H1 (cell line): ENCODE measurements around the gene LNPEP. TPM values are rescaled to one million over a fixed set of nuclear protein-coding genes. Genes with fewer than 3 reads are reported as not detected.
"Not testable (repeated sequence)": the region's sequence is repeated elsewhere in the genome, so short reads cannot be mapped to it uniquely, and the experiment has no call there.

Experiments used
- CTCF ChIA-PET: fragments of 300-600 bp; sonication (Branson Sonifier 250); formaldehyde crosslinking; loops from one replicate; lab custom pipeline; 2021; ENCODE audit not compliant: partially characterized antibody; lab: Charles Lee
- POLR2A ChIA-PET: fragments of 300-600 bp; sonication (Branson Sonifier 250); formaldehyde crosslinking; loops from one replicate; lab custom pipeline; 2021; ENCODE audit warnings: inconsistent platforms; ENCODE audit not compliant: partially characterized antibody; lab: Charles Lee
- DNase-seq, 2 experiments: peaks; one replicate each; pipeline versions ENCODE4 v3.0.0 to v3.0.0-alpha.2; 2010 to 2022; ENCODE audit warnings: low spot score in 2 of 2, low read depth in 1 of 2, mixed read lengths in 1 of 2
- FAIRE-seq: peaks from 2 replicates; lab custom pipeline; 2011; peaks lifted over from hg19 to GRCh38; lab: Jason Lieb, UNC
- H2AFZ ChIP-seq: 2 replicates; pipeline ENCODE4 v1.8.1; 2012; ENCODE audit warnings: low read length, inconsistent platforms
- H2AK5ac ChIP-seq: 2 replicates; pipeline ENCODE4 v1.6.1; 2013; ENCODE audit warnings: low read depth, low read length
- H2BK120ac ChIP-seq: replicated peaks from 2 replicates; pipeline ENCODE3; 2013; ENCODE audit warnings: low read depth, low read length, inconsistent platforms
- H2BK12ac ChIP-seq: 2 replicates; pipeline ENCODE4 v1.6.1; 2013; ENCODE audit warnings: low read depth, low read length
- H2BK15ac ChIP-seq: 2 replicates; pipeline ENCODE4 v1.6.1; 2013; ENCODE audit warnings: low read length
- H2BK20ac ChIP-seq: 2 replicates; pipeline ENCODE4 v1.6.1; 2013; ENCODE audit warnings: low read length
- H2BK5ac ChIP-seq: 2 replicates; pipeline ENCODE4 v1.6.1; 2013; ENCODE audit warnings: low read depth, low read length
- H3K14ac ChIP-seq: 2 replicates; pipeline ENCODE4 v1.6.1; 2013; ENCODE audit warnings: inconsistent platforms; ENCODE audit not compliant: insufficient read length
- H3K18ac ChIP-seq: 2 replicates; pipeline ENCODE4 v1.6.1; 2013; ENCODE audit warnings: low read length; ENCODE audit errors: extremely low read depth
- H3K23ac ChIP-seq: 2 replicates; pipeline ENCODE4 v1.6.1; 2013; ENCODE audit warnings: inconsistent platforms; ENCODE audit not compliant: insufficient read length
- H3K23me2 ChIP-seq: 2 replicates; pipeline ENCODE4 v1.6.1; 2013; ENCODE audit warnings: low read depth, low read length
- H3K27ac ChIP-seq: 2 replicates; pipeline ENCODE4 v1.6.1; 2011; ENCODE audit warnings: low read depth, low read length, inconsistent platforms
- H3K27me3 ChIP-seq, 4 experiments: replicated peaks in 1 of 4; 1 replicate in 1 of 4; 2 replicates in 3 of 4; pipeline versions ENCODE4 v1.6.1 to v1.8.1; 2011 to 2013; ENCODE audit warnings: low read length in 3 of 4, mild to moderate bottlenecking in 3 of 4, inconsistent platforms in 2 of 4, mixed read lengths in 2 of 4, moderate library complexity in 1 of 4; ENCODE audit not compliant: control insufficient read depth in 3 of 4, insufficient read depth in 3 of 4; ENCODE audit errors: extremely low read depth in 1 of 4
- H3K36me3 ChIP-seq, 4 experiments: 2 replicates each; pipeline versions ENCODE4 v1.6.1 to v1.8.1; 2011 to 2013; ENCODE audit warnings: mild to moderate bottlenecking in 4 of 4, low read length in 3 of 4, moderate library complexity in 2 of 4, control low read depth in 1 of 4, inconsistent platforms in 1 of 4; ENCODE audit not compliant: insufficient read depth in 4 of 4, control insufficient read depth in 2 of 4
- H3K4ac ChIP-seq: replicated peaks from 2 replicates; pipeline ENCODE3; 2013; ENCODE audit warnings: low read length, low read depth, mixed read lengths, inconsistent platforms; ENCODE audit not compliant: insufficient read length
- H3K4me1 ChIP-seq, 4 experiments: replicated peaks in 1 of 4; 1 replicate in 1 of 4; 2 replicates in 3 of 4; pipeline versions ENCODE4 v1.6.1 to v1.8.1; 2011 to 2013; ENCODE audit warnings: low read length in 3 of 4, inconsistent platforms in 2 of 4, mixed read lengths in 1 of 4; ENCODE audit not compliant: insufficient read depth in 4 of 4, control insufficient read depth in 3 of 4
- H3K4me2 ChIP-seq, 2 experiments: 2 replicates each; pipeline versions ENCODE4 v1.6.1 to v1.8.1; 2011 to 2013; ENCODE audit warnings: low read depth in 2 of 2, low read length in 2 of 2, control low read depth in 1 of 2, inconsistent platforms in 1 of 2, mild to moderate bottlenecking in 1 of 2; ENCODE audit not compliant: insufficient read depth in 1 of 2
- H3K4me3 ChIP-seq, 4 experiments: fragments of 200-600, 300-600 bp in 1 of 4; sonication (generic), shearing (Covaris generic), sonication (Bioruptor Twin) in 1 of 4; 2 replicates each; pipeline versions ENCODE4 v1.5.1 to v1.8.1; 2011 to 2016; ENCODE audit warnings: low read length in 4 of 4, low read depth in 3 of 4, control low read depth in 2 of 4, inconsistent platforms in 2 of 4, mild to moderate bottlenecking in 2 of 4, mixed read lengths in 1 of 4, moderate library complexity in 1 of 4; ENCODE audit not compliant: insufficient read depth in 2 of 4; ENCODE audit errors: extremely low read depth in 1 of 4
- H3K56ac ChIP-seq: replicated peaks from 2 replicates; pipeline ENCODE3; 2013; ENCODE audit warnings: low read depth, mild to moderate bottlenecking, mixed read lengths, low read length, inconsistent platforms; ENCODE audit not compliant: insufficient read length
- H3K79me1 ChIP-seq: 2 replicates; pipeline ENCODE4 v1.6.1; 2013; ENCODE audit warnings: low read depth, low read length, control low read depth
- H3K79me2 ChIP-seq, 2 experiments: 2 replicates each; pipeline versions ENCODE4 v1.6.1 to v1.8.1; 2012 to 2013; ENCODE audit warnings: low read length in 2 of 2, mild to moderate bottlenecking in 2 of 2, inconsistent platforms in 1 of 2; ENCODE audit not compliant: insufficient read depth in 2 of 2, control insufficient read depth in 1 of 2
- H3K9ac ChIP-seq, 4 experiments: replicated peaks in 1 of 4; 1 replicate in 1 of 4; 2 replicates in 3 of 4; pipeline versions ENCODE4 v1.6.1 to v1.8.1; 2011 to 2013; ENCODE audit warnings: low read depth in 3 of 4, low read length in 3 of 4, control low read depth in 2 of 4, mild to moderate bottlenecking in 2 of 4, moderate library complexity in 2 of 4, inconsistent platforms in 1 of 4; ENCODE audit errors: extremely low read depth in 1 of 4
- H3K9me3 ChIP-seq, 2 experiments: 2 replicates each; pipeline versions ENCODE4 v1.6.1 to v1.8.1; 2012 to 2013; ENCODE audit warnings: mild to moderate bottlenecking in 2 of 2, moderate library complexity in 2 of 2, control low read depth in 1 of 2, inconsistent platforms in 1 of 2, low read depth in 1 of 2, low read length in 1 of 2, mixed read lengths in 1 of 2; ENCODE audit not compliant: insufficient read depth in 2 of 2
- H4K20me1 ChIP-seq, 2 experiments: replicated peaks in 1 of 2; 2 replicates each; pipeline versions ENCODE3 to v1.8.1; 2011 to 2013; ENCODE audit warnings: inconsistent platforms in 2 of 2, low read length in 2 of 2, mild to moderate bottlenecking in 1 of 2; ENCODE audit not compliant: insufficient read depth in 2 of 2, control insufficient read depth in 1 of 2
- H4K5ac ChIP-seq: 2 replicates; pipeline ENCODE4 v1.6.1; 2013; ENCODE audit warnings: low read length, low read depth, mixed read lengths, inconsistent platforms; ENCODE audit not compliant: insufficient read length
- H4K8ac ChIP-seq: 2 replicates; pipeline ENCODE4 v1.8.0; 2013; ENCODE audit warnings: mild to moderate bottlenecking, moderate library complexity, low read length, inconsistent platforms; ENCODE audit not compliant: insufficient read depth; ENCODE audit errors: extremely low read depth
- H4K91ac ChIP-seq: replicated peaks from 2 replicates; pipeline ENCODE3; 2013; ENCODE audit warnings: low read length, mixed read lengths, inconsistent platforms; ENCODE audit not compliant: insufficient read length
- WGBS, 2 experiments: shearing (Covaris generic) in 1 of 2; methylation state at CpG; one replicate each; pipeline versions ENCODE4 v1.1.6 to v1.1.7; 2013 to 2015; ENCODE audit warnings: low lambda C conversion rate in 2 of 2, mixed read lengths in 2 of 2, inconsistent platforms in 1 of 2, low coverage in 1 of 2, missing lambda C conversion rate in 1 of 2; ENCODE audit not compliant: insufficient replicate concordance in 2 of 2, insufficient coverage in 1 of 2, insufficient read length in 1 of 2; ENCODE audit errors: extremely low coverage in 1 of 2, missing lambda C conversion rate in 1 of 2; 5-methylcytosine and 5-hydroxymethylcytosine counted together
- polyA plus RNA-seq, 7 experiments: library from polyadenylated mRNA; depleted of rRNA in 3 of 7; stranded (reverse) in 5 of 7; unstranded in 2 of 7; fragments of >200 nt in 5 of 7; fragments of 200-250 nt in 2 of 7; gene quantifications; 1 replicate in 5 of 7; 2 replicates in 1 of 7; 4 replicates in 1 of 7; pipeline versions ENCODE4 v1.2.1 to v1.2.3, GENCODE V29; 2011 to 2013; ENCODE audit warnings: missing spikeins in 2 of 7, mixed read lengths in 2 of 7
- total RNA-seq: library from RNA; stranded (reverse); fragmentation: NEBNext Ultra II Directional; extraction: Animal tissue kit (Norgen Biotek cat#: 25700); gene quantifications from 2 replicates; pipeline ENCODE4 v1.2.1, GENCODE V29; 2021

LNPEP gene
- total and polyA plus RNA-seq, 2 of the 8 experiments (the other 6 are each of a cell fraction or from before 2014, with no cell fraction given), result 1.8 to 4.5 TPM

DNA sequence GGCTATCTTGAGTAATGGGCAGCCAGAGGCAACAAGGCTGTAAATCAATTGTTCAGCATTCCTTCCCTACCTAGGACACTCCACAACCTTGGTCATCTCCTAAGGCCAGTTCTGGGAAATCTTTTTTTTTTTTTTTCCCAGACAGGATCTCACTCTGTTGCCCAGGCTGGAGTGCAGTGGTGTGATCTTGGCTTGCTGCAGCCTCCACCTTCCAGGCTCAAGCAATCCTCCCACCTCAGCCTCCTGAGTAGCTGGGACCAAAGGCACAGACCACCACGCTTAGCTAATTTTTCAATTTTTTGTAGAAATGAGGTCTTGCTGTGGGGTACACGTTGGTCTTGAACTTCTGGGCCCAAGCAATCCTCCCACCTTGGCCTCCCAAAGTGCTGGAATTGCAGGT lies 4.8 kb upstream of the LNPEP start:
- H3K18ac ChIP-seq, H4K8ac ChIP-seq, DNase-seq, H2BK12ac ChIP-seq, POLR2A ChIA-PET, H4K5ac ChIP-seq, H3K36me3 ChIP-seq, H3K4me1 ChIP-seq, H2BK120ac ChIP-seq, H3K79me2 ChIP-seq, H2AK5ac ChIP-seq, H3K27me3 ChIP-seq, H3K79me1 ChIP-seq, H3K9me3 ChIP-seq, H3K23me2 ChIP-seq, H3K56ac ChIP-seq, H2AFZ ChIP-seq, H4K91ac ChIP-seq, H3K4me2 ChIP-seq, H2BK15ac ChIP-seq, H3K4me3 ChIP-seq, H4K20me1 ChIP-seq, H3K14ac ChIP-seq, FAIRE-seq, H3K27ac ChIP-seq, H3K4ac ChIP-seq, H3K23ac ChIP-seq, H2BK5ac ChIP-seq, H2BK20ac ChIP-seq, H3K9ac ChIP-seq: not testable (repeated sequence)
- CTCF ChIA-PET, result interaction anchor here (1.2 to 3.0 kb wide), 3 partner anchors 31 to 64 kb away, joined by 3 to 9 read pairs (median 5); no protein-coding TSS in a partner anchor
- 85% methylated on average over 2 of the region's 2 CpGs; no CpG with 5 or more reads in 1 of the 2 experiments for WGBS, 2 experiments
